A549 (cell line): ENCODE results near the gene BET1L. TPM values are rescaled to one million over a fixed set of nuclear protein-coding genes. Genes with fewer than 3 reads are reported as not detected.

ENCODE experiments used
- ATAC-seq, 2 experiments: fragments of 200-7000 bp in 1 of 2; fragments of >200 bp in 1 of 2; cut with Nextera tagmentation in 1 of 2; cut with Tn5 transposase in 1 of 2; 3 replicates each; pipeline versions ENCODE4 v1.8.0 to v1.9.1; 2018 to 2020; ENCODE audit warnings: mild to moderate bottlenecking in 1 of 2, moderate library complexity in 1 of 2
- CTCF ChIA-PET: fragments of 300-600 bp; sonication (Branson Sonifier 250); formaldehyde crosslinking; extraction: SDS; loops from one replicate; lab custom pipeline; 2021; ENCODE audit warnings: antibody characterized with exemption, inconsistent platforms; lab: Yijun Ruan, JAX
- POLR2A ChIA-PET: fragments of 350-600 bp; formaldehyde crosslinking; extraction: SDS; loops from one replicate; lab custom pipeline; 2021; ENCODE audit warnings: antibody characterized with exemption, inconsistent platforms; lab: Yijun Ruan, JAX
- DNase-seq, 2 experiments: peaks; one replicate each; pipeline versions ENCODE4 v3.0.0 to v3.0.0-alpha.2; 2011 to 2016; ENCODE audit warnings: low read depth in 1 of 2, low spot score in 1 of 2
- FAIRE-seq: peaks from 2 replicates; lab custom pipeline; 2011; peaks lifted over from hg19 to GRCh38; lab: Jason Lieb, UNC
- H3K27ac ChIP-seq, 2 experiments: fragments of >200 bp; sonication (Bioruptor Twin); formaldehyde crosslinking; 3 replicates each; pipeline ENCODE4 v1.5.1; 2016 to 2017
- H3K4me1 ChIP-seq: fragments of >200 bp; sonication (Bioruptor Twin); formaldehyde crosslinking; 3 replicates; pipeline ENCODE4 v1.6.1; 2016
- H3K4me2 ChIP-seq: fragments of >200 bp; sonication (Bioruptor Twin); formaldehyde crosslinking; 3 replicates; pipeline ENCODE4 v1.6.1; 2016
- H3K4me3 ChIP-seq: fragments of >200 bp; sonication (Bioruptor Twin); formaldehyde crosslinking; 3 replicates; pipeline ENCODE4 v1.5.1; 2016
- H3K9me3 ChIP-seq: fragments of >200 bp; sonication (Bioruptor Twin); formaldehyde crosslinking; 3 replicates; pipeline ENCODE4 v1.6.1; 2016
- CHD2 ChIP-seq: fragments of 150-350 bp; IDR thresholded peaks from 2 replicates; pipeline ENCODE4 v1.6.1; 2014; ENCODE audit warnings: low read length; ENCODE audit not compliant: partially characterized antibody
- ESRRA ChIP-seq: fragments of 150-350 bp; IDR thresholded peaks from 2 replicates; pipeline ENCODE4 v1.6.1; 2014; ENCODE audit warnings: mild to moderate bottlenecking, low read length, borderline replicate concordance
- HOXA7 ChIP-seq: fragments of 250-450 bp; sonication (Bioruptor Pico); IDR thresholded peaks from 2 replicates; pipeline ENCODE4 v1.5.0; 2020; ENCODE audit warnings: mild to moderate bottlenecking, moderate library complexity
- HOXB5 ChIP-seq: fragments of 250-450 bp; sonication (Bioruptor Pico); IDR thresholded peaks from 2 replicates; pipeline ENCODE4 v1.5.0; 2020; ENCODE audit warnings: mild to moderate bottlenecking, moderate library complexity
- JUN ChIP-seq, 2 experiments: fragments of >200 bp; sonication (Bioruptor Twin); formaldehyde crosslinking; IDR thresholded peaks; 2 replicates in 1 of 2; 3 replicates in 1 of 2; pipeline ENCODE4 v1.6.1; 2016 to 2017
- KDM1A ChIP-seq: fragments of 200-600 bp; sonication (generic); IDR thresholded peaks from 2 replicates; pipeline ENCODE4 v1.6.1; 2016; ENCODE audit warnings: low read depth, mild to moderate bottlenecking
- MYC ChIP-seq: IDR thresholded peaks from 2 replicates; pipeline ENCODE4 v1.6.1; 2012; ENCODE audit warnings: mild to moderate bottlenecking, inconsistent platforms, low read length, improper control_type of control experiment, borderline replicate concordance
- NFE2L2 ChIP-seq: fragments of 150-350 bp; conservative IDR thresholded peaks from 2 replicates; pipeline ENCODE4 v1.6.1; 2014; ENCODE audit warnings: low read length
- NR3C1 ChIP-seq: fragments of >200 bp; sonication (Bioruptor Twin); formaldehyde crosslinking; IDR thresholded peaks from 3 replicates; pipeline ENCODE4 v1.6.1; 2017
- POLR2AphosphoS2 ChIP-seq: conservative IDR thresholded peaks from 2 replicates; pipeline ENCODE4 v1.6.1; 2012; ENCODE audit warnings: low read length, improper control_type of control experiment, inconsistent platforms
- RAD21 ChIP-seq, 2 experiments: fragments of >200 bp in 1 of 2; sonication (Bioruptor Twin) in 1 of 2; formaldehyde crosslinking in 1 of 2; IDR thresholded peaks in 1 of 2; conservative IDR thresholded peaks in 1 of 2; 2 replicates in 1 of 2; 3 replicates in 1 of 2; pipeline ENCODE4 v1.6.1; 2012 to 2018; ENCODE audit warnings: inconsistent platforms in 1 of 2
- RARB ChIP-seq: fragments of 250-450 bp; sonication (Bioruptor Pico); IDR thresholded peaks from 2 replicates; pipeline ENCODE4 v1.8.0; 2021; ENCODE audit warnings: mild to moderate bottlenecking, moderate library complexity
- RCOR1 ChIP-seq: fragments of 150-350 bp; IDR thresholded peaks from 2 replicates; pipeline ENCODE4 v1.6.1; 2014; ENCODE audit warnings: antibody characterized with exemption, low read length, low read depth
- ZC3H11A ChIP-seq: fragments of 450-650 bp; IDR thresholded peaks from 2 replicates; pipeline ENCODE4 v1.6.1; 2014; ENCODE audit warnings: antibody characterized with exemption, mild to moderate bottlenecking
- WGBS: methylation state at CpG from one replicate; pipeline ENCODE4 v1.1.6; 2017; ENCODE audit errors: missing lambda C conversion rate; 5-methylcytosine and 5-hydroxymethylcytosine counted together
- polyA plus RNA-seq, 4 experiments: library from polyadenylated mRNA; depleted of rRNA in 3 of 4; stranded (reverse); fragments of >200 nt; fragmentation: RNase III in 1 of 4; extraction: RNeasy Plus Mini Kit Qiagen cat#74134 plus additional on column Dnase treatment in 1 of 4; gene quantifications; 2 replicates in 3 of 4; 3 replicates in 1 of 4; pipeline ENCODE4 v1.2.3, GENCODE V29; 2011 to 2017
- TF ChIP-seq, protein P1 (sequence below): IDR thresholded peaks from 2 replicates; pipeline ENCODE4 v1.6.1; 2012
- TF ChIP-seq, protein P2 (sequence below): fragments of 250-450 bp; sonication (Bioruptor Pico); IDR thresholded peaks from 2 replicates; pipeline ENCODE4 v1.5.0; 2021; ENCODE audit warnings: mild to moderate bottlenecking, moderate library complexity, borderline replicate concordance
- TF ChIP-seq, protein P3 (sequence below): fragments of >200 bp; sonication (Bioruptor Twin); formaldehyde crosslinking; IDR thresholded peaks from 3 replicates; pipeline ENCODE4 v1.5.1; 2016

BET1L gene
- polyA plus RNA-seq, 2 of the 4 experiments (the other 2 are of a cell fraction), result 28.5 to 44.5 TPM

DNA sequence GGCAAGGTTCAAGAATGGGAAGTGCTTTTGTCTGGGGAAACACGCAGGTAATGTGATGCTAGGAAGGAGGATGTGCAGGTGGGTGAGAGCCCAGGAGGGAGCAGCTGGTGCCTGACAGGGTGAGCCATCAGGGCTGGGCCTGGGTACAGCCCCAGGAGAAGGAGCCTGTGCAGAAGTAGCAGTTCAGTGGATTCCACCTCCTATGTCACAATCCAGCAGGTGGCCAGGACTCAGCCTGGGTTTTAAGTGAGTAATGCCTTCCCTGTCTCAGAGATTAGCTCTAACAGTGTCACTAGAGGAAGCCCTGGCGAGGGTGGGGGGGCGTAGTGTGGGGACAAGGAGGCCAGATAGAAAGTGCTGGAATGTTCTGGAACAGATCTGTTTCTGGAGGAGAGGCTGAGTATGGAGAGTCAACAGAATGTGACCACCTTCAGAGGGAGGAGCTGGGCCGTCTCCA lies 8.4 kb upstream of the BET1L start:
- H3K9me3 ChIP-seq, result no peaks in the 10 kb centered on the region
- 89% methylated on average over 4 of the region's 4 CpGs for WGBS
- H3K4me3 ChIP-seq, result no peak overlapping the region
- no peak overlapping the region for H3K4me2 ChIP-seq
- TF ChIP-seq HOXA7 (CRISPR knock-in tag) (0 out of 2 replicates have a peak, but pooled peaks have one; percentile 36), JUN (IDR thresholded peaks at IDR 0.05) (0 out of 5 replicates have a peak, but pooled peaks of 1 of the 2 experiments have one; percentile 22), RARB (CRISPR knock-in tag) (no peak)
- CTCF ChIA-PET, result interaction anchor here (1.0 to 2.2 kb wide), 5 partner anchors 9 to 233 kb away, joined by 3 to 9 read pairs (median 3); partner anchors contain the start of gene PSMD13
- peaks cover 3% of the 10 kb centered on the region; the same call in 2 of the 3 replicates for H3K4me1 ChIP-seq
- ATAC-seq, result peak; percentile 20 to 42; a peak in 5 of 6 replicates
- POLR2A ChIA-PET, result interaction anchor here (2.9 kb wide), 1 partner anchor 8 kb away, joined by 18 read pairs; the partner anchor contains the start of genes BET1L and RIC8A
- FAIRE-seq, result no peak
- no peak overlapping the region for H3K27ac ChIP-seq
- DNase-seq, result no peak

DNA sequence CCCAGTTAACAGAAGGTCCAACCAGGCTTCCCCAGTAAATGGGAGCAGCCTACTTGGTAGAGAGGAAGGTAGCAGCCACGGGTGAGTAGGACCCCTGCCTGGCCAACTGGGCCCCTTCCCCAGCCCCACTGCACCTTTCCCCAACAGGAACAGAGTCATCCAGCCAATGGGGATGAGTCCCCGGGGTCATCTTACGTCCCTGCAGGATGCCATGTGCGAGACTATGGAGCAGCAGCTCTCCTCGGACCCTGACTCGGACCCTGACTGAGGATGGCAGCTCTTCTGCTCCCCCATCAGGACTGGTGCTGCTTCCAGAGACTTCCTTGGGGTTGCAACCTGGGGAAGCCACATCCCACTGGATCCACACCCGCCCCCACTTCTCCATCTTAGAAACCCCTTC lies 6.9 kb upstream of the BET1L start:
- Histone ChIP-seq H3K4me1 (peaks cover 16% of the 10 kb centered on the region), H3K4me2 (no peak overlapping the region), H3K27ac (no peak overlapping the region), H3K9me3 (no peaks in the 10 kb centered on the region), H3K4me3 (no peak overlapping the region)
- ChIA-PET CTCF (interaction anchor here (1.2 kb wide), 1 partner anchor 16 kb away, joined by 3 read pairs; no protein-coding TSS in a partner anchor), POLR2A (no interaction called here)
- FAIRE-seq (no peak), DNase-seq (no peak), ATAC-seq (no peak)
- 82% methylated on average over 4 of the region's 7 CpGs for WGBS
- TF ChIP-seq NR3C1, result no peak
- 0 out of 2 replicates have a peak, but pooled peaks have one; percentile 0 for TF ChIP-seq POLR2AphosphoS2
- TF ChIP-seq, all 56 proteins: peak for 1

DNA sequence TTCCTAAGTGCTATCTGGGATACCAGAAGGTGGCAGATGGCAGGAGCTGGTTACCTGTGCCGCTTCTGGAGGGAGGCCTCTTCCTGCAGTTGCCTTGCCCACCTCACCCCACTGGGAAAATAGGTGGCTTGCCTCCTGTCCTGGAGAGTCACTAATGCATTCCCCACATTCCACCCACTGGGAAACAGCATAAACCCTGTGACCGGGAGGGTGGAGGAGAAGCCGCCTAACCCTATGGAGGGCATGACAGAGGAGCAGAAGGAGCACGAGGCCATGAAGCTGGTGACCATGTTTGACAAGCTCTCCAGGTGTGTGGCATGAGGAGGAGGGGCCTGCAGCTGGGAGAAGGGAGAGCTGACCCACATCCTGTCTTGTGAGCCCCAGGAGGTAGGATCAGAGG lies 5.9 kb upstream of the BET1L start:
- Histone ChIP-seq H3K9me3 (no peaks in the 10 kb centered on the region), H3K4me1 (peaks cover 16% of the 10 kb centered on the region), H3K4me3 (no peak overlapping the region), H3K27ac (no peak overlapping the region), H3K4me2 (no peak overlapping the region)
- no peak for DNase-seq
- no peak for FAIRE-seq
- 97% methylated on average over 4 of the region's 4 CpGs for WGBS
- TF ChIP-seq RAD21 (conservative IDR thresholded peaks at IDR 0.05 in 1 of 2, IDR thresholded peaks at IDR 0.05 in 1 of 2) (no peak), ZC3H11A (no peak), CHD2 (no peak), NFE2L2 (no peak), MYC (no peak), RCOR1 (no peak), HOXB5 (CRISPR knock-in tag) (no peak), ESRRA (no peak), KDM1A (no peak)
- TF ChIP-seq, protein P1, sequence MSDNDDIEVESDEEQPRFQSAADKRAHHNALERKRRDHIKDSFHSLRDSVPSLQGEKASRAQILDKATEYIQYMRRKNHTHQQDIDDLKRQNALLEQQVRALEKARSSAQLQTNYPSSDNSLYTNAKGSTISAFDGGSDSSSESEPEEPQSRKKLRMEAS, result no peak
- TF ChIP-seq, protein P2, sequence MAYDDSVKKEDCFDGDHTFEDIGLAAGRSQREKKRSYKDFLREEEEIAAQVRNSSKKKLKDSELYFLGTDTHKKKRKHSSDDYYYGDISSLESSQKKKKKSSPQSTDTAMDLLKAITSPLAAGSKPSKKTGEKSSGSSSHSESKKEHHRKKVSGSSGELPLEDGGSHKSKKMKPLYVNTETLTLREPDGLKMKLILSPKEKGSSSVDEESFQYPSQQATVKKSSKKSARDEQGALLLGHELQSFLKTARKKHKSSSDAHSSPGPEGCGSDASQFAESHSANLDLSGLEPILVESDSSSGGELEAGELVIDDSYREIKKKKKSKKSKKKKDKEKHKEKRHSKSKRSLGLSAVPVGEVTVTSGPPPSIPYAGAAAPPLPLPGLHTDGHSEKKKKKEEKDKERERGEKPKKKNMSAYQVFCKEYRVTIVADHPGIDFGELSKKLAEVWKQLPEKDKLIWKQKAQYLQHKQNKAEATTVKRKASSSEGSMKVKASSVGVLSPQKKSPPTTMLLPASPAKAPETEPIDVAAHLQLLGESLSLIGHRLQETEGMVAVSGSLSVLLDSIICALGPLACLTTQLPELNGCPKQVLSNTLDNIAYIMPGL (CRISPR knock-in tag), result no peak
- TF ChIP-seq, protein P3, sequence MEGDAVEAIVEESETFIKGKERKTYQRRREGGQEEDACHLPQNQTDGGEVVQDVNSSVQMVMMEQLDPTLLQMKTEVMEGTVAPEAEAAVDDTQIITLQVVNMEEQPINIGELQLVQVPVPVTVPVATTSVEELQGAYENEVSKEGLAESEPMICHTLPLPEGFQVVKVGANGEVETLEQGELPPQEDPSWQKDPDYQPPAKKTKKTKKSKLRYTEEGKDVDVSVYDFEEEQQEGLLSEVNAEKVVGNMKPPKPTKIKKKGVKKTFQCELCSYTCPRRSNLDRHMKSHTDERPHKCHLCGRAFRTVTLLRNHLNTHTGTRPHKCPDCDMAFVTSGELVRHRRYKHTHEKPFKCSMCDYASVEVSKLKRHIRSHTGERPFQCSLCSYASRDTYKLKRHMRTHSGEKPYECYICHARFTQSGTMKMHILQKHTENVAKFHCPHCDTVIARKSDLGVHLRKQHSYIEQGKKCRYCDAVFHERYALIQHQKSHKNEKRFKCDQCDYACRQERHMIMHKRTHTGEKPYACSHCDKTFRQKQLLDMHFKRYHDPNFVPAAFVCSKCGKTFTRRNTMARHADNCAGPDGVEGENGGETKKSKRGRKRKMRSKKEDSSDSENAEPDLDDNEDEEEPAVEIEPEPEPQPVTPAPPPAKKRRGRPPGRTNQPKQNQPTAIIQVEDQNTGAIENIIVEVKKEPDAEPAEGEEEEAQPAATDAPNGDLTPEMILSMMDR, result no peak
- ChIA-PET POLR2A (no interaction called here), CTCF (interaction anchor here (0.9 to 1.4 kb wide), 4 partner anchors 17 to 236 kb away, joined by 3 to 4 read pairs (median 4); no protein-coding TSS in a partner anchor)
- ATAC-seq, result no peak
